ENCODE data around the gene PITX1.

Gene PITX1

GRCh38 chr5:135034963-135035677 is 1.1 kb upstream of the PITX1 start:
- H3K36me3 ChIP-seq (ENCODE audit: insufficient read depth, low read length), result no peaks in the 10 kb centered on the region
- no peaks in the 10 kb centered on the region for H3K4me1 ChIP-seq (ENCODE audit: control insufficient read depth, insufficient read depth, low read length, unreplicated experiment)
- H3K27me3 ChIP-seq (ENCODE audit: insufficient read depth, low read length), result peaks cover 32% of the 10 kb centered on the region
- no peak overlapping the region for H3K27ac ChIP-seq (ENCODE audit: low read depth, low read length)
- H3K79me2 ChIP-seq (ENCODE audit: control insufficient read depth, insufficient read depth, low read length, unreplicated experiment), result peaks cover 35% of the 10 kb centered on the region
- peak overlapping the region; percentile 100 for H3K4me3 ChIP-seq (ENCODE audit: low read depth, low read length)
- no peak overlapping the region for H2AFZ ChIP-seq (ENCODE audit: low read length, unreplicated experiment)

DNA sequence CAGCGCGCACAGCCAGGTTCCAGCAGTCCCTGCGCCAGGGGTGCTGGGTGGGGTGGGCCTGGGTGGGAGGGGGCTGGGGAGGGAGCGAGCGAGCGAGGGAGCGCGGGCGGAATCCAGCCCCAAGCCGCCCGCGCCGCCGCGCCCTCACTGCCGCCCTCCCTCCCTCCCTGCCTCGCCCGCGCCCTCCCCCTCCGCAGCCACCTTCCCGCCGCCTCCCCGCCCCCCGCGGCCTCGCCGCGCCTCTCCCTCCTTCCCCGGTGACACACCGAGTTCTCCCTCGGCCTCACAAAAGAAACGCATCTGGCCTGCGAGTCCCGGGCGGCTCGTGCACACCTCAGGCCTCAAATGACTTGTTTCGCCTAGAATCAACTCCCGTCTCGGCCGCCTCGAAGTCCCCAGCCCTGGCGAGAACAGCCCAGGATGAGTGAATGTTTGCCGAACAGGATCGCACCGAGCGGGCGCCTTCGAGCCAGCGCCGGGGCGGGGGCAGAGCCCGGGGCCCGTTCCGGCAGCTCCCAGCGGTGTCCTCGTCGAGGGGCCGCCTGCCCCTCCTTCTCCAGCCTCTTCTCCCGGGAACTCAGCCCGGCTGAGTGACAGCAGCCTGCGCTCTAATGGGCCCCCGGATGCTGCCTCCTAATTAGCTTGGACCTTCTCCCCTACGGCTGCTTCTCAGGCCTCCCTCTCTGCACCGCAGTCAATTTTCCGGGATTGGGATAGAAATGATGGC is 371 bp upstream of the PITX1 start:
- Histone ChIP-seq H3K36me3 (ENCODE audit: insufficient read depth, low read length) (no peaks in the 10 kb centered on the region), H3K79me2 (ENCODE audit: control insufficient read depth, insufficient read depth, low read length, unreplicated experiment) (peaks cover 40% of the 10 kb centered on the region), H2AFZ (ENCODE audit: low read length, unreplicated experiment) (peak overlapping the region; percentile 81), H3K4me1 (ENCODE audit: control insufficient read depth, insufficient read depth, low read length, unreplicated experiment) (no peaks in the 10 kb centered on the region), H3K27ac (ENCODE audit: low read depth, low read length) (no peak overlapping the region), H3K27me3 (ENCODE audit: insufficient read depth, low read length) (peaks cover 25% of the 10 kb centered on the region), H3K4me3 (ENCODE audit: low read depth, low read length) (peak overlapping the region; percentile 100)

DNA sequence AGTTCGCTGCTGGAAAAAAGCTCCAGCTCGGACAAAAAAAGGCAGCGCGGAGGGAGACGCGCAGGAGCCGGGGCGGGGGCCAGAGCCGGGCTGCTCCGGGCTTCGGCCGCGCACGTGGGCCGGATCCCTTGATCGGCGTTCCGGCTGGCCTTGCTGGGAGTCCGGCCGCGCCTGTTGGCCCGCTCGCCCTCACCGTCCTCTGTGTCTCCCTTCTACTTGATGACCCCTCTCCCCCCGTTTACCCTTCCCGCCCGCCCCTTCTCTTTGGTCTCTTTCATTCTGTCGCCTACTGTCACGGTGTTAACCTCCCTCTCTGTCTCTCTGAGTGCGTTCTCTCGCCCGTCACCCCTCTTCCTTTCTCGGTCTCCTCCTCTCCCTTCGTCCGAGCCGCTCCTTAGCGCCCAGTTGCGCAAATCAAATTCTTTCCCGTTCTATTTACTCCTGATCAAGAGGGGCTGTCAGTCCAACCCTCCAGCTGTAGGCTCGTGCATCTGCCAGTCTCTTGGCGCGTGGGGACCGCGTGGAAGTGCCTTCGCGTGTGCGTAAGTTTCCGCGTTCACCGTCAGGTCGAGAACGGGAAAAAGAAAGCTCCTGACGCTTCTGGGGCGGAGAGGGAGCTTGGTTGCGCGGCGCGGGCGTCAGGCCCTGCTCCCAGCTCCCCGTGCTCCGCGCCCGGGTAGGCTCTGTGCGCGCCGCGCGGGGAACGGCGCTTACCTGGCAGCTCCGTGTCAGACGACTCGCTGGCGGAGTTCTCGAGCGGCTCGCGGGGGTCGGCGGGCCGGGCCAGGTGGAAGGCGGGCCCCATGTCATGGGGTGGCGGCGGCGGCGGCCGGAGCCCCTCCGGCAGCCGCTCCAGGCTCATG is 798 bp downstream of the PITX1 start:
- Histone ChIP-seq H3K27ac (ENCODE audit: low read depth, low read length) (0 out of 2 replicates have a peak overlapping the region, but pooled peaks have one; percentile 15), H2AFZ (ENCODE audit: low read length, unreplicated experiment) (peak overlapping the region; percentile 94), H3K4me3 (ENCODE audit: low read depth, low read length) (peak overlapping the region; percentile 100), H3K4me1 (ENCODE audit: control insufficient read depth, insufficient read depth, low read length, unreplicated experiment) (no peaks in the 10 kb centered on the region), H3K27me3 (ENCODE audit: insufficient read depth, low read length) (peaks cover 13% of the 10 kb centered on the region), H3K79me2 (ENCODE audit: control insufficient read depth, insufficient read depth, low read length, unreplicated experiment) (peaks cover 43% of the 10 kb centered on the region), H3K36me3 (ENCODE audit: insufficient read depth, low read length) (0 out of 2 replicates have a peak, but pooled peaks cover 5% of the 10 kb centered on the region)

DNA sequence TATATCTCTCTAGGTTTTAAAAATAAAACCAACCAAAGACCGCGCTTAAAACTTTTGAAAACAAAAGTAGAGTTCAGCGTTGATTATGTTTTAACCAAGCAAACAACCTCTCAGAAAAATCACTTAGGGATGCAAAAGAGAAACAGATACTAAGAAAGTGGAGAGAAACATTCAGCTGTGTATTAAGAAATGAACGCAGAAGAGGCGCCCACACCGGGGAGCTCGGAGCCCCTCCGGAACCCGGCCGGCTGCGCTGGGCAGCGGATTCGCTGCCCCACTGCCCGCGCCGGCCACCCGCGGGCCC is 1.4 kb downstream of the PITX1 start:
- peak overlapping the region; percentile 15; the same call in 1 of the 2 replicates for H3K27ac ChIP-seq (ENCODE audit: low read depth, low read length)
- peaks cover 43% of the 10 kb centered on the region for H3K79me2 ChIP-seq (ENCODE audit: control insufficient read depth, insufficient read depth, low read length, unreplicated experiment)
- H3K36me3 ChIP-seq (ENCODE audit: insufficient read depth, low read length), result 0 out of 2 replicates have a peak, but pooled peaks cover 5% of the 10 kb centered on the region
- peaks cover 7% of the 10 kb centered on the region for H3K27me3 ChIP-seq (ENCODE audit: insufficient read depth, low read length)
- H2AFZ ChIP-seq (ENCODE audit: low read length, unreplicated experiment), result peak overlapping the region; percentile 91
- peak overlapping the region; percentile 100 for H3K4me3 ChIP-seq (ENCODE audit: low read depth, low read length)
- H3K4me1 ChIP-seq (ENCODE audit: control insufficient read depth, insufficient read depth, low read length, unreplicated experiment), result no peaks in the 10 kb centered on the region

GRCh38 chr5:135031813-135032694 is 2.0 kb downstream of the PITX1 start:
- 0 out of 2 replicates have a peak, but pooled peaks cover 5% of the 10 kb centered on the region for H3K36me3 ChIP-seq (ENCODE audit: insufficient read depth, low read length)
- H3K27me3 ChIP-seq (ENCODE audit: insufficient read depth, low read length), result 0 out of 2 replicates have a peak, but pooled peaks cover 2% of the 10 kb centered on the region
- peak overlapping the region; percentile 91 for H2AFZ ChIP-seq (ENCODE audit: low read length, unreplicated experiment)
- H3K79me2 ChIP-seq (ENCODE audit: control insufficient read depth, insufficient read depth, low read length, unreplicated experiment), result peaks cover 43% of the 10 kb centered on the region
- no peaks in the 10 kb centered on the region for H3K4me1 ChIP-seq (ENCODE audit: control insufficient read depth, insufficient read depth, low read length, unreplicated experiment)
- peak overlapping the region; percentile 100 for H3K4me3 ChIP-seq (ENCODE audit: low read depth, low read length)
- peak overlapping the region; percentile 35 for H3K27ac ChIP-seq (ENCODE audit: low read depth, low read length)

DNA sequence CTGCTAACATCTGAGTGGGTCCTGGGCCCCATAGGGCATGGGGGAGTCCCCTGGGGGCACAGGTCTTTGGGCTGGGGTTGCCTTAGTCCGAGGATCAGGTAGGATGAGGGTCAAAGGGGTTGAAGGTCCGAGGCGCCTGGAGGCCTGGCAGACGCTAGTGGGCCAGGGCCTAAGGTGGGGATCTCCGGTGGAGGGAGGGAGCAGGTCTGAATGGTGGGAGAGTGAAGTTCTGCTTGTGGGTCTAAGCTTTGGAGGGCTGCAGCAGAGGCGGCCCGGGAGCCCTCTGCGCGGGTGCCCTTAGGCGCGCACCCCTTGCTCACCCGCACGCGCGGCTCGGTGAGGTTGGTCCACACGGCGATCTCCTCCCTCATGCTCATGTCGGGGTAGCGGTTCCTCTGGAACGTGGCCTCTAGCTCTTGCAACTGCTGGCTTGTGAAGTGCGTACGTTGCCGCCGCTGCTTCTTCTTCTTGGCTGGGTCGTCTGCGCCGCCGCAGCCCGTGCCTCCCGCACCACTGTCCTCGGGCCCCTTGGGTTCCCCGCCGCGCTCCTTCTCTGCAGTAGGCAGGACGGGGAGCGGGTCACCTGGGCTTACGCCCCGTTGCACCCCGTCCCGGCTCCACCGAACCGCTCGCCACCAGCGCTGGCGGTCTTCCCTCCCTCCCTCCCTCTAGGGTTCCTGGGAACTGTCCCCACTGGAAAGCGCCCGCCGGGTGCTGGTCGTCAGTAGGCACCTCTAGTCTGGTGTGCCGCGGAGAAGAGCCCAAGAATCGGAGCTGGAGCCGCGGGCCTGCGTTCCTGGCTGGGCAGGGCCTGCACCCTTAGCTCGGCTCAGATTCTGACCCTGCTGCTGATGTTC is 2.8 kb downstream of the PITX1 start:
- peaks cover 43% of the 10 kb centered on the region for H3K79me2 ChIP-seq (ENCODE audit: control insufficient read depth, insufficient read depth, low read length, unreplicated experiment)
- H3K27ac ChIP-seq (ENCODE audit: low read depth, low read length), result peak overlapping the region; percentile 47
- no peaks in the 10 kb centered on the region for H3K27me3 ChIP-seq (ENCODE audit: insufficient read depth, low read length)
- H2AFZ ChIP-seq (ENCODE audit: low read length, unreplicated experiment), result peak overlapping the region; percentile 73
- H3K36me3 ChIP-seq (ENCODE audit: insufficient read depth, low read length), result 0 out of 2 replicates have a peak, but pooled peaks cover 5% of the 10 kb centered on the region
- peak overlapping the region; percentile 100 for H3K4me3 ChIP-seq (ENCODE audit: low read depth, low read length)
- no peaks in the 10 kb centered on the region for H3K4me1 ChIP-seq (ENCODE audit: control insufficient read depth, insufficient read depth, low read length, unreplicated experiment)

DNA sequence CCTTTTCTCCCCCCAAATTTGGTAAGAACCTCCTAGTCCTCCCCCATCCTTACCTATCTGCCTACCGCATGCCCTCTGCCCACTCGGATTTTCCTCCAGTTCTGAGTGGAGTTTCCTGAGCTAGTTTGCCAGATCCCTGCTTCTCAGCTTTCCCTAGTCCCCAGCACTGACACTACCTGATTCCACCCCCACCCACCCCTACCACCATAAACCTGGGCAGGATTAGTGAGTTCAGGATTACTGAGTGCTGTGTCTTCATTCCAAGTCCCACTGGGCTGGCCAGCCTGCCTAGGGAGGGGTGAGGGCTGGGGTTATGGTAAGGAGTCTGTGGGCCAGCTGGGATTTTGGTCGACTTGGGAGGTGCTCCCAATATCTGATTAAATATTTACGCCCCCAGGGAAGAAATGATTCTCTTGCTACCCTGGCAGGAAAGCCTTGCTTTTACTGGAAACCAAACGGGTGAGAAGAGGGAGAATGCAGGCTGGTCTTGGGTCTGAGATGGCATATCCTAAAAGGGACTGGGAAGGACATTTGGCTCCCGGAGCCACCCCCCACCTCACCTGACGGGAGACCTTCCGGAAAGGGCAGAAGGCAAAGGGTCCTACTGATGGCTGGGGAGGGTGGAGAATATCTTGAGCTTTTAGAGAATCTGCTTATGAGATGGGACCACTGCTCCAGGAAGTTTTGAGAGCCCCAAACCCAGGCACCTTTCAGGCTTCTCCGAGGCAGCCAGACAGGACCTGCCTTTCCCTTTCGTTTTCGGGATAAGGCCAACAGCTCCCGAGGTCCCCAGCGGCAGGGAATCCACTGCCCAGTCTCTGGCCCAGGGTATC is 3.7 kb downstream of the PITX1 start:
- Histone ChIP-seq H3K27ac (ENCODE audit: low read depth, low read length) (peak overlapping the region; percentile 47), H3K4me1 (ENCODE audit: control insufficient read depth, insufficient read depth, low read length, unreplicated experiment) (no peaks in the 10 kb centered on the region), H3K4me3 (ENCODE audit: low read depth, low read length) (peak overlapping the region; percentile 100), H3K27me3 (ENCODE audit: insufficient read depth, low read length) (no peaks in the 10 kb centered on the region), H3K79me2 (ENCODE audit: control insufficient read depth, insufficient read depth, low read length, unreplicated experiment) (peaks cover 43% of the 10 kb centered on the region), H2AFZ (ENCODE audit: low read length, unreplicated experiment) (peak overlapping the region; percentile 10), H3K36me3 (ENCODE audit: insufficient read depth, low read length) (0 out of 2 replicates have a peak, but pooled peaks cover 5% of the 10 kb centered on the region)

DNA sequence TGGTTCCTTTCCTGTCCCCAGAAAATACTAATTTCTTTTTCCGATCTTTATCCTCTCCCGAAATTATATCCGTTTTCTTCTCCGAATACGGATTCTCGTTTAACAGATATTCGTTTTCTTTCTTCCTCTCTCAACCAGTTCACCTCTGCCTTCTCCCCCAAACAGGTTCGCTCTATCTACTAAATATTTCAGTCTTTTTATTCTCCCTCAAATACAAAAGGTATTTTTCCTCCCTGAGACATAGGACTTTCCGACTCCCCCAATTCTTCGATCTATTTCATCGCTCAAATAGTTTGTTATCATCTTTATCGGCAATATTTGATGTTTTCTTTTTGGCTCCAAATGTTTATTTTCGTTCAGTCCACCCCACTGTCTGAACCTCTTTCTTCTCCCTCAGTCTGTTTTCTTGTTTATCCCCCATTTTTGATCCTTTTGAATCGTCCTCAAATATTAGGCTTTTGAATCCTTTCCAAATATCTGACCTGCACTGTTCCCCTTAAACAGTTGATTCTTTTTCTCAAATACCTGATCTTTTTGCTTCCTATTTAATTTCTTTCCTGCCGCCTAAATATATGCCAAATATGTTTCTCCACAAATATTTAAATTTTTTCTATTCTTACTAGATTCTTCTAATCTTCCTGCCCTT is 4.4 kb downstream of the PITX1 start:
- H3K27me3 ChIP-seq (ENCODE audit: insufficient read depth, low read length), result no peaks in the 10 kb centered on the region
- H3K27ac ChIP-seq (ENCODE audit: low read depth, low read length), result no peak overlapping the region
- H3K36me3 ChIP-seq (ENCODE audit: insufficient read depth, low read length), result 0 out of 2 replicates have a peak, but pooled peaks cover 5% of the 10 kb centered on the region
- H3K4me3 ChIP-seq (ENCODE audit: low read depth, low read length), result no peak overlapping the region
- H3K4me1 ChIP-seq (ENCODE audit: control insufficient read depth, insufficient read depth, low read length, unreplicated experiment), result no peaks in the 10 kb centered on the region
- no peak overlapping the region for H2AFZ ChIP-seq (ENCODE audit: low read length, unreplicated experiment)
- peaks cover 43% of the 10 kb centered on the region for H3K79me2 ChIP-seq (ENCODE audit: control insufficient read depth, insufficient read depth, low read length, unreplicated experiment)

All from ACC112 (cell line).